Activated T-helper 2 cell treated with anti-CD3 and anti-CD28 coated beads, Interferon-gamma antibody, Interleukin-2, Interleukin-4, amounts not matched to agents 10 μg/mL and 5 μg/mL and 100 μg/mL, durations not matched to agents 14 hours and 24 hours and 36 hours (primary cell): ENCODE measurements around the gene ST3GAL3. TPM values are rescaled to one million over a fixed set of nuclear protein-coding genes. Genes with fewer than 3 reads are reported as not detected.

Experiments
- DNase-seq: peaks from one replicate; pipeline ENCODE4 v3.0.0; 2021; ENCODE audit warnings: low spot score
- H3K27ac Mint-ChIP-seq: one replicate; pipeline ENCODE4 v1.8.0; 2021; ENCODE audit warnings: mixed read lengths
- H3K27me3 Mint-ChIP-seq: one replicate; pipeline ENCODE4 v1.8.0; 2021; ENCODE audit warnings: low read depth, mixed read lengths
- H3K36me3 Mint-ChIP-seq: one replicate; pipeline ENCODE4 v1.8.0; 2021; ENCODE audit warnings: low read depth, mixed read lengths
- H3K4me1 Mint-ChIP-seq: one replicate; pipeline ENCODE4 v1.8.0; 2021; ENCODE audit warnings: low read depth, mixed read lengths
- H3K4me3 Mint-ChIP-seq: one replicate; pipeline ENCODE4 v1.8.0; 2021; ENCODE audit warnings: low read depth, mild to moderate bottlenecking, moderate library complexity, mixed read lengths
- H3K9me3 Mint-ChIP-seq: one replicate; pipeline ENCODE4 v1.8.0; 2021; ENCODE audit warnings: mixed read lengths
- intact Hi-C: fragments of 100-400 bp; cut with micrococcal nuclease; formaldehyde crosslinking; loops from one replicate; pipeline ENCODE4 v1.15.1; 2023
- total RNA-seq: library from RNA; stranded (reverse); gene quantifications from 2 replicates; pipeline ENCODE4 v1.2.3, GENCODE V29; 2022

ST3GAL3 gene
- total RNA-seq, 1 donor from 2014 or later: 22.0 TPM

DNA sequence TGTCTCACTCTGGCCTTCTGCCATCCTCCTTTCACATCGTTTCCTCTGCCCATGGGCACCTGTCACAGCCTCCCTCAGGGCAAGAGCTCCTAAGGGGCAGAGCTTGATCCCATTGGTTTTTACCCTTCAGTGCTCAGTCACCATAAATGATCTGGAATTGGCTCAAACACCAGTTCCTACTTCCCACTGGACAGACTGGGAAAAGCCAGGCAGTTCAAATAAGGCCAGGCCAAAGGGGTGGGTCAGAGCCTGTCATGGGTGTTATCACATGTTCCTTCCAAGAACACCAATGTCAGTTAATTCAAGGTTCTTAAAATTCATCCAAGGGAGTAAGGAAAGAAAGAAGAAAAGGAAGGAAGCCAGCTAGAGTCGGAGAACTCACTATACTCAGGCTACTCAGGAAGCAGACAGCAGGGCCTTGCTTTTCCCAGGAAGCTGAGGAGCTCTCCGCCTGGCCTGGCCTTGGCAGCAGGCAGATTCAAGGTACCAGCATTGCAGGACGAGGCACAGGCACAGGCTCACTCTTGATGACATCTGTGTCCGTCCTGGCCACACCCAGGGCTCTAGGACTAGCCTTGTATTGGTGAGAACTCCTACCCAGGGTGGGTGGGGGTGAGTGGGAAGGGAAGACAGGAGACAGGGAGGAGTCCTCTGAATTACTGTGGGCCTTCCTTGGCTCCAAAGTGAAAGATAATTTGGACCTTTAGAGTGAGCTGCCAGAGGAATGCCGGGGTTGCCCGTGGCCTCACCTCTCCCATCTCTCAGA, 194.0 kb downstream of the ST3GAL3 start:
- Mint-ChIP-seq H3K27ac (no peak overlapping the region), H3K36me3 (peaks cover 16% of the 10 kb centered on the region), H3K4me3 (no peak overlapping the region), H3K27me3 (no peaks in the 10 kb centered on the region), H3K9me3 (no peaks in the 10 kb centered on the region), H3K4me1 (peaks cover 3% of the 10 kb centered on the region)
- no peak for DNase-seq
- intact Hi-C loops: no loop called here

DNA sequence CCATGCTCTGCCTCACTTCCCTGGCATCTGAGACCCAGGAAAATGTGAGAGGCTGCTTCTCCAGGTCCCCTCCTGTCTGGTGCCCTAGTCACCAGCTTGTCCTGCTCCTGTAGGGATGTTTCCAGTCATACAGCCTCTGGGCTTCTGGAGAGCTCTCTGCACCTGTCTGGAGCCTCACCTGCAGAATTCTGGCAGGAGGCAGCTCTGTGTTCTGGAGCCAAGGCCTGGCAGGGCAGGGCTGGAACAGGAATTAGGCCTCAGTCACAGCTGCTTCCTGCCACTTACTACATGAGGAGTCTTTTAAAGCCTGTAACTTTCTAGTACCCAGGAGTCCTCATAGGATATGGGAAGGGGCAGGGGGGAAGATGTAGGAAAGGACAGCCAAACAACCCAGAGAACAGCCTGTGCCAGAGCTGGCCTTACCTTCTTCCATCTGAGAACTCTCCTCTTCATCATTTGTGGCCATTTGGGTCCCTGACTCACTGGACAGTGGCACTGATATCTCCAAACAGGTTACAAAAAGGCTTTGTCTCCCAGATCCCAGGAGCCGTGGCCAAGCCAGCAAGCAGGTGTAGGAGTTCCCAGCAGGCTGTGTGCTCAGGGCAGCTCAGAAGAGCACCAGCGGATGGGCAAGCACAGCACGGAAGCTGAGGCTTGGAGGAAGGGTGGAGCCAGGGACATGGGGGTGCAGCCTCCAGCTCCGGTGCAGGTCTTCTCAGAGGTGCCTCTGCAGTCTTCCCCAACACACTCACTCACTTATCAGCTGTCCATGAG, 194.9 kb downstream of the ST3GAL3 start:
- H3K4me1 Mint-ChIP-seq: peaks cover 4% of the 10 kb centered on the region
- H3K4me3 Mint-ChIP-seq: no peak overlapping the region
- no peaks in the 10 kb centered on the region for H3K27me3 Mint-ChIP-seq
- no peaks in the 10 kb centered on the region for H3K9me3 Mint-ChIP-seq
- no peak overlapping the region for H3K27ac Mint-ChIP-seq
- DNase-seq: no peak
- H3K36me3 Mint-ChIP-seq: peaks cover 11% of the 10 kb centered on the region
- intact Hi-C loops: no loop called here

DNA sequence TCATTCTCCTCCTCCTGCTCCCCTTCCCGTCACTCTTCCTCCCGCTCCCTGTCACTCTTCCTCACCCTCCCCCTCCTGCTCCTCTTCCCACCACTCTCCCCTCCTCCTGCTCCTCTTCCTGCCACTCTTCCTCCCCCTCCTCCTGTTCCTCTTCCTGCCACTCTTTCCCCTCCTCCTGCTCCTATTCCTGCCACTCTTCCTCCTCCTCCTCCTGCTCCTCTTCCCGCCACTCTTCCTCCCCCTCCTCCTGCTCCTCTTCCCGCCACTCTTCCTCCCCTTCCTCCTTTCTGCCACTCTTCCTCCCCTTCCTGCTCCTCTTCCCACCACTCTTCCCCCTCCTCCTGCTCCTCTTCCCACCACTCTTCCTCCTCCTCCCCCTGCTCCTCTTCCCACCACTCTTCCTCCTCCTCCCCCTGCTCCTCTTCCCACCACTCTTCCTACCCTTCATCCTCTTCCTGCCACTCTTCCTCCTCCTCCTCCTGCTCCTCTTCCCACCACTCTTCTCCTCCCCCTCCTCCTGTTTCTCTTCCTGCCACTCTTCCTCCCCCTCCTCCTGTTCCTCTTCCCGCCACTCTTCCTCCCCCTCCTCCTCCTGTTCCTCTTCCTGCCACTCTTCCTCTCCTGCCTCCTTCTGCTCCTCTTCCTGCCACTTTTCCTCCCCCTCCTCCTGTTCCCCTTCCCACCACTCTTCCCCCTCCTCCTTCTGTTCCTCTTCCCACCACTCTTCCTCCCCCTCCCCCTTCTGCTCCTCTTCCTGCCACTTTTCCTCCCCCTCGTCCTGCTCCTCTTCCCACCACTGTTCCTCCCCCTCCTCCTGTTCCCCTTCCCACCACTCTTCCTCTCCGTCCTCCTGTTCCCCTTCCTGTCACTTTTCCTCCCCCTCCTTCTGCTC, 197.6 kb downstream of the ST3GAL3 start:
- Mint-ChIP-seq H3K9me3 (no peaks in the 10 kb centered on the region), H3K27me3 (no peaks in the 10 kb centered on the region), H3K4me3 (no peak overlapping the region), H3K36me3 (peaks cover 2% of the 10 kb centered on the region), H3K27ac (no peak overlapping the region), H3K4me1 (peaks cover 1% of the 10 kb centered on the region)
- DNase-seq: no peak
- intact Hi-C loops: no loop called here

DNA sequence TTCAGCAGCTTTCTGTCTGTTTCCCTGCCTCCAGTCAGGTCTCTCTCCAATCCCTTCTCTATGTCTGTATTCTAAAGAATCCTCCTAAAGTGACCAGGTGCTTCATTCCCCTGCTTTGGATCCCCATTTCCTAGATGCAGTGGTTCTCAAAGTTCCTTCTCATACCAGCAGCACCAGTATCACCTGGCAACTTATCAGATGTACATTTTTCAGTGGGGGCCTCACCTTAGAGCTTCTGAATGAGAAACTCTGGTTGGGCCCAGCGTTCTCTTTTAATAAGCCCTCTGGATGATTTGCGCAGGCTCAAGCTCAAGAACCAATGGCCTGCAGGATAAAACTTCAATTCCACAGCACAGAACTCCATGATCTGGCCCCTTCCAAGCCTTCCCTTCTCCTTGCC, 200.9 kb downstream of the ST3GAL3 start:
- H3K4me3 Mint-ChIP-seq: no peak overlapping the region
- DNase-seq: no peak
- H3K27me3 Mint-ChIP-seq: no peaks in the 10 kb centered on the region
- peaks cover 1% of the 10 kb centered on the region for H3K4me1 Mint-ChIP-seq
- intact Hi-C loops: no loop called here
- H3K9me3 Mint-ChIP-seq: no peaks in the 10 kb centered on the region
- no peaks in the 10 kb centered on the region for H3K36me3 Mint-ChIP-seq
- no peak overlapping the region for H3K27ac Mint-ChIP-seq

DNA sequence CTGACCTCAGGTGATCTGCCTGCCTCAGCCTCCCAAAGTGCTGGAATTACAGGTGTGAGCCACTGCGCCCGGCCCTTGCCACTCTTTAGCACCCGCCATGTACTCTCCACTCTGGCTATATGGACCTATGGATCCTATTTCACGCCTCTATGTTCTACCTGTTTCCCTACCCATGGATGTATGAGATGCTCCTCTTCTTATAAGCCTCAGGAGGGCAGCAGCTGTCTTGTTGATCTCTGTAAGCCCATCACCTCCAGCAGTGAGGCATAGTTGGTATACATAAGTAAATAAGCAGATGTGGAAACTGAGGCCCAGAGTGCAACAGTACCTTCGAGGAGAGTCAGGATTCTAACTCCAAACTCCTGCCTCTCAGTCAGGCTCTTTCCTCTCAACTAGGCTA, 201.5 kb downstream of the ST3GAL3 start:
- Mint-ChIP-seq H3K36me3 (no peaks in the 10 kb centered on the region), H3K9me3 (no peaks in the 10 kb centered on the region), H3K27ac (no peak overlapping the region), H3K4me1 (peaks cover 1% of the 10 kb centered on the region), H3K4me3 (no peak overlapping the region), H3K27me3 (no peaks in the 10 kb centered on the region)
- no peak for DNase-seq
- intact Hi-C loops: no loop called here

DNA sequence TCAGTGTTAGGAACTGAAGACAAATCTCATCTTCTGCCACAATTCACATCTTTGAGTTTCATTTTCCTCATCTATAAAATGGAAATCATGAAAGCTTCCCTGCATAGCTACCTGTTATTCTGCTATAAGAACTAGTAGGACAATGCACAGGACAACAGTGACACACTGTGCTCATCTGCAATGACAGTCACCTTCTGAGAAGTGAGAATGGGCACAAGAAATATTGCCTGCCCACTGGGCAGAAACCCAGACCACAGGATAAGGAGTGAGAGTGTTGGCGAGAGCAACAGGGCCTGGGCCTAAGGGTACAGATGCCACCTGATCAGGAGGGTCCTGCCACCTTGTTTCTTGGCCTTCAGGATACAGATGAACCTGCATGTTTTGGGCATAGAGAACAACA, 203.0 kb downstream of the ST3GAL3 start:
- H3K36me3 Mint-ChIP-seq: no peaks in the 10 kb centered on the region
- H3K4me3 Mint-ChIP-seq: no peak overlapping the region
- no peaks in the 10 kb centered on the region for H3K27me3 Mint-ChIP-seq
- no peaks in the 10 kb centered on the region for H3K9me3 Mint-ChIP-seq
- DNase-seq: no peak
- peaks cover 1% of the 10 kb centered on the region for H3K4me1 Mint-ChIP-seq
- intact Hi-C loops: no loop called here
- H3K27ac Mint-ChIP-seq: no peak overlapping the region

DNA sequence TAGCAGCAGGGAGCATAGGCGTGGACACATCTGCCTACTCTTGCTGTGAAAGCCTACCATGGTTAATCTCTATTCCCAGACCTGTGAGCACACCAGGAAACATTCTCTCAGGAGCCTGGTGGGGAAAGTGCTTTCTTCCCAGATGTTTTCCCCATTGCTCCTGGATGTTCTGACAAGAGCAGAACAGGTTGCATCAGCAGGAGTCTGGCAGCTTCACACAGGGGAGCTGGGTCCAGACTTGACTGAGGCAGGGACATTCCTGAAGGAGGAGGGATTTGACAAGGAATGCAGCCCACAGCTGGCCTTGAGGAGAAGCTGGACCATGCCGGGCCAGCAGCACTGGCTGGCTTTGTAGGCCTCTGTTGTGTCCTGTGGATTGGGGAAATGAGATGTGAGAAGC, 205.3 kb downstream of the ST3GAL3 start:
- intact Hi-C loops: no loop called here
- Mint-ChIP-seq H3K36me3 (no peaks in the 10 kb centered on the region), H3K9me3 (no peaks in the 10 kb centered on the region), H3K4me3 (no peak overlapping the region), H3K4me1 (no peaks in the 10 kb centered on the region), H3K27ac (no peak overlapping the region), H3K27me3 (no peaks in the 10 kb centered on the region)
- no peak for DNase-seq

DNA sequence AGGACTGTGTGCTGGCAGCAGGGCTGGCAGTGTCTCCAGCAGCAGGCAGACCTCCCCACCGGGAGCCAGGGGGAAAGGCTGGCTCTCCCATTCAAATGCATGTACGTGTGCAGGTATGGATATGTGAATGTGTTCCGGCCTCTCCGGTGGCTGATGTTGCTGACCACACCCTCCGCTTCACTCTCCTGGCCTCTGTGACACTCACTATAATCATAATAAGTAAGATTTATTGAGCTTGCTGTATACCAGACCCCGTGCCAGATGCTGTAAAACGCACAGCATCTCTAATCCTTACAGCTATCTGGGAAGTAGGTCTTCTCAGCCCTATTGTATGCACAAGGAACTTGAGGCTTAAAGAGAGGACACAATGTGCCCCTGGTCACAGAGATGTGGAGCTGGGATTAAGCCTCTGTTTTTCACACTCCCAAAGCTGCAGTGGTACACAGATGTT, 205.7 kb downstream of the ST3GAL3 start:
- H3K9me3 Mint-ChIP-seq: no peaks in the 10 kb centered on the region
- intact Hi-C loops: no loop called here
- H3K36me3 Mint-ChIP-seq: no peaks in the 10 kb centered on the region
- H3K27ac Mint-ChIP-seq: no peak overlapping the region
- no peaks in the 10 kb centered on the region for H3K4me1 Mint-ChIP-seq
- no peak for DNase-seq
- H3K4me3 Mint-ChIP-seq: no peak overlapping the region
- no peaks in the 10 kb centered on the region for H3K27me3 Mint-ChIP-seq

DNA sequence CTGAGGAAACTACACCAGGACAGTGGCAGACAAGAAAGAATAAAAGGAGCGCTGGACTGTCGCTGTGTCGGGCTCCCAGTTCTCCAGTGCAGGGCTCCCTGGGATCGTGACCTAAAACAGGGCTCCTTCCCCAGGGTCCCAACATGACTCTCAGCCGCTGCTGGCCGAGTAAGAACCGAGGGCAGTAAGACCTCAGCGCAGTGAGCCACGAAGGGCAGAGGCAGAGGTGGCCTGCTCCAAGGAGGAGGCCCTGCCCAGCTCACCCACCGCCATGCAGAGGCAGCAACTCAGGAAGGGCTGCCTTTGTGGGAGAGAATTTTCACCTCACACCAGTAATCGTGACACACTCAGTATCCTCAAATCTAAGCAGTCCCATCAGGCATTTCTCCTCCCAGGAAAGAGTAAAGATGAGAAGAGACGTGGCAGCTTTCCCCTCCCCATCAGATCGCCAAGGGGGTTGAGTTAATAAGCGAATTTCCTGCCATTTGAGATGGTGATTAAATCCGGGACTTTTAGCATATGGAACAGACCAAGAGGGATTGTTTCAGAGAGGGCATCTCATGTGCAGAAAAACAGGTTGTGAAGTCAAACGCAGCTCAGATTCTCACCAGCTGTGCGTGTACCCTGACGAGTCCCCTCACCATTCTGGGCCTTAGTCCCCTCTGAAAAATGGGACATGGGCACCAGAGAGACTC, 206.5 kb downstream of the ST3GAL3 start:
- no peaks in the 10 kb centered on the region for H3K9me3 Mint-ChIP-seq
- no peaks in the 10 kb centered on the region for H3K27me3 Mint-ChIP-seq
- DNase-seq: no peak
- intact Hi-C loops: no loop called here
- no peak overlapping the region for H3K27ac Mint-ChIP-seq
- H3K4me3 Mint-ChIP-seq: no peak overlapping the region
- H3K4me1 Mint-ChIP-seq: no peaks in the 10 kb centered on the region
- no peaks in the 10 kb centered on the region for H3K36me3 Mint-ChIP-seq

DNA sequence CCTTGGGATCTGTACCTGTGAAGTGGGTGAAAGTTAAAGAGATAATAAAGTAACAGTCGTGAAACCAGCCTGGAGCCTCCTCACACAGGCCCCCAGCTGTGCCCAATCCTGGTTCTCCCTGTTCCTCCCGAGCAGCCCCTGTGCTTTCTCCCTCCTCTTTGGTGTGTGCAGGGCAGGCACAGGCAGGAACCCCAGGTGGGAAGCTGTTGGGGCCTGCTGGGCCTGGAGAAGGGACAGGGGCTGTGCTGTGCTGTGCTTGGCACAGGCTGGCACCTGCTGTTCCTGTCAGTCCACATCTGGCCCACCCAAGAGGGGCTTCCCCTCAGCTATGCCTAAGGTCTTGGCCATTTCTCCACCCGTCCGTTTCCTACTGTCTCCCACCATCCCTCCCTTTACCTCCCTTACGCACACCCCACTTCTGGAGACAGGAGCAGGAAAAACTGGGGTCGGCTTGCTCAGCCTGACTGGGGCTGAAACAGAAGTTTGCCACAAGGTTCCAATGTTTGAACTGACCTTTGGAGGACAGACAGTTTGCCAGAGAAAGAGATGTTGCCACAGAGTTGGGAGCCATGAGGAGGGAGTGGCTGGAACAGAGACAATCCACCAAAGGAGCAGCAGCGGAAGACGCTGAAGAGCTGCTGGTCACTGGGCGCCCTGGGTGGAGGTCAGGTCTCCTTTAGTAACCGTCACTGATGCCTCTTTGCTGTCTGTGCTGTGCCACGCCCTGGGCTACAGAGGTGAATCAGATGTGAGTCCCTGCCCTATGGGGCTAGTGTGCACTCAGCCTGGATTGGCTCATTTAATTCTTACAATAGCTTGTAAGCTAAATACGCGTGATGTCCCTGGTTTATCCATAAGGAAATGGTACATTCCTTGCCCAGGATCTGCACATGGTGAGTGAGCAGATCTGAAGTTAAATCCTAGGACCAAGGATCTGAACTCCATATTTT, 207.5 kb downstream of the ST3GAL3 start:
- Mint-ChIP-seq H3K4me1 (no peaks in the 10 kb centered on the region), H3K27me3 (no peaks in the 10 kb centered on the region), H3K36me3 (no peaks in the 10 kb centered on the region), H3K4me3 (no peak overlapping the region), H3K27ac (no peak overlapping the region), H3K9me3 (no peaks in the 10 kb centered on the region)
- intact Hi-C loops: no loop called here
- DNase-seq: no peak

DNA sequence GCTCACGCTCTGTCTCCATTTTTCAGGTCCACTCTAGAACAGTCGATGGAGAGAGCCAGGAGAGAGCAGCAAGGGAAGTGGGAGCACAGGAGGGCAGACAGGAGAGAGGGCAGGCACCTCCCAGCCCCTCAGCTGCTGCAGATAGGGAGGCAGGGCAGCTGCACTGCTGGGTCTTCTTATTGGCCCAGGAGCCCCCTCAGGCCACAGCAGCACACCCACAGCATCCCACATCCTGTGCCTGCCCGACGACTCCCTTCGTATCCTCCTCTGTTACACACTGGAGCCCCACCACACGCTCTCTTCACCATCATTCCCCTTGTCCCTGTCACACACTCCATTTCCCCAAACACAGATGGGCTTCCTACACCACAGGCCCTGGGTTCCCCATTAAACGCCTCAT, 212.6 kb downstream of the ST3GAL3 start:
- Mint-ChIP-seq H3K27me3 (no peaks in the 10 kb centered on the region), H3K36me3 (no peaks in the 10 kb centered on the region), H3K9me3 (no peaks in the 10 kb centered on the region), H3K27ac (no peak overlapping the region), H3K4me1 (no peaks in the 10 kb centered on the region), H3K4me3 (no peak overlapping the region)
- DNase-seq: no peak
- intact Hi-C loops: no loop called here
